Germinal center (tissue), 1 donor: Measurements from ENCODE around the gene EYA3.

Experiments
- DNase-seq: peaks from one replicate; pipeline ENCODE4 v3.0.0; 2012; ENCODE audit warnings: mixed read lengths, low spot score

The EYA3 gene

GRCh38 chr1:27967884-27968466, 120.4 kb downstream of the EYA3 start:
- DNase-seq = no peak

- no peak for DNase-seq
These were observed 121.1 kb downstream of the EYA3 start for GRCh38 chr1:27967106-27967883.

GRCh38 chr1:27966402-27967105, 121.9 kb downstream of the EYA3 start:
- no peak for DNase-seq

GRCh38 chr1:27963393-27963792, 125.0 kb downstream of the EYA3 start:
- no peak for DNase-seq

- DNase-seq = no peak
These were observed 126.7 kb downstream of the EYA3 start for GRCh38 chr1:27961646-27962221.

GRCh38 chr1:27960762-27961645, 127.4 kb downstream of the EYA3 start:
- DNase-seq = no peak

GRCh38 chr1:27959792-27960603, 128.4 kb downstream of the EYA3 start, which contains the start of gene XKR8:
TSS of gene XKR8 (plus strand) at chr1:27959973. CDS start at chr1:27960070, 97 bp downstream.
- DNase-seq = peak; percentile 96

- no peak for DNase-seq
These were observed 129.9 kb downstream of the EYA3 start for GRCh38 chr1:27958513-27958912.

GRCh38 chr1:27957655-27958054, 130.8 kb downstream of the EYA3 start:
- no peak for DNase-seq

GRCh38 chr1:27956761-27957160, 131.6 kb downstream of the EYA3 start:
- no peak for DNase-seq

GRCh38 chr1:27955076-27955475, 133.3 kb downstream of the EYA3 start:
- DNase-seq = no peak

- no peak for DNase-seq
These were observed 134.2 kb downstream of the EYA3 start for GRCh38 chr1:27954186-27954585.

GRCh38 chr1:27952147-27952546, 136.3 kb downstream of the EYA3 start:
- no peak for DNase-seq

- no peak for DNase-seq
These were observed 137.0 kb downstream of the EYA3 start for GRCh38 chr1:27951396-27951795.

GRCh38 chr1:27949027-27949426, 139.4 kb downstream of the EYA3 start:
- DNase-seq = no peak

GRCh38 chr1:27945020-27945419, 143.4 kb downstream of the EYA3 start:
- DNase-seq = no peak

GRCh38 chr1:27941671-27942540, 146.5 kb downstream of the EYA3 start:
- DNase-seq = no peak

GRCh38 chr1:27940870-27941560, 147.4 kb downstream of the EYA3 start:
- no peak for DNase-seq

GRCh38 chr1:27940297-27940696, 148.1 kb downstream of the EYA3 start:
- DNase-seq = peak; percentile 79
